B cell (primary cell): ENCODE data around the gene TMEM238. TPM values are rescaled to one million over a fixed set of nuclear protein-coding genes. Genes with fewer than 3 reads are reported as not detected.

ENCODE experiments used
- ATAC-seq: fragments of 200-7000 bp; cut with Tn5 transposase; one replicate; pipeline ENCODE4 v1.10.0; 2021; ENCODE audit warnings: low read depth, mild to moderate bottlenecking, moderate number of reproducible peaks, moderate library complexity
- CTCF ChIA-PET: fragments of 350-600 bp; sonication (Branson Sonifier 250); formaldehyde crosslinking; loops from one replicate; lab custom pipeline; 2021; ENCODE audit warnings: antibody characterized with exemption, inconsistent platforms; lab: Charles Lee
- POLR2A ChIA-PET: fragments of 350-600 bp; sonication (Branson Sonifier 250); formaldehyde crosslinking; loops from one replicate; lab custom pipeline; 2021; ENCODE audit warnings: antibody characterized with exemption; lab: Charles Lee
- DNase-seq: peaks from one replicate; pipeline ENCODE4 v3.0.0; 2013
- H2AFZ ChIP-seq: 2 replicates; pipeline ENCODE4 v1.6.1; 2012; ENCODE audit warnings: mild to moderate bottlenecking, low read depth, low read length; ENCODE audit not compliant: insufficient read depth, poor library complexity, severe bottlenecking
- H3K27ac ChIP-seq, 2 donors: 1 replicate in 1 of 2; 2 replicates in 1 of 2; pipeline ENCODE4 v1.5.1; 2012 to 2013; ENCODE audit warnings: low read length in 2 of 2, mild to moderate bottlenecking in 2 of 2, moderate library complexity in 1 of 2
- H3K27me3 ChIP-seq, 4 experiments: fragments of 200-600 bp in 1 of 4; sonication (generic) in 1 of 4; replicated peaks in 1 of 4; 1 replicate in 2 of 4; 2 replicates in 2 of 4; pipeline versions ENCODE4 v1.6.1 to v1.7.0; 2013 to 2016; ENCODE audit warnings: low read length in 3 of 4, mild to moderate bottlenecking in 2 of 4, mixed read lengths in 1 of 4, moderate library complexity in 1 of 4; ENCODE audit not compliant: insufficient read depth in 4 of 4, control insufficient read depth in 3 of 4; ENCODE audit errors: control extremely low read depth in 1 of 4
- H3K36me3 ChIP-seq, 2 experiments: replicated peaks in 1 of 2; 1 replicate in 1 of 2; 2 replicates in 1 of 2; pipeline versions ENCODE4 v1.6.1 to v1.7.1; 2013; ENCODE audit warnings: low read length in 1 of 2; ENCODE audit not compliant: insufficient read depth in 2 of 2, control insufficient read depth in 1 of 2; ENCODE audit errors: control extremely low read depth in 1 of 2, extremely low read depth in 1 of 2
- H3K4me1 ChIP-seq, 2 donors: fragments of 200-600 bp in 1 of 2; sonication (generic) in 1 of 2; 1 replicate in 1 of 2; 2 replicates in 1 of 2; pipeline versions ENCODE4 v1.5.1 to v1.6.1; 2013 to 2017; ENCODE audit warnings: low read length in 2 of 2; ENCODE audit not compliant: control insufficient read depth in 2 of 2, insufficient read depth in 2 of 2
- H3K4me2 ChIP-seq: replicated peaks from 2 replicates; pipeline ENCODE3; 2012; ENCODE audit warnings: mild to moderate bottlenecking, low read depth, low read length; ENCODE audit not compliant: poor library complexity, severe bottlenecking
- H3K4me3 ChIP-seq, 5 experiments: fragments of 200-600 bp in 1 of 5; sonication (generic) in 1 of 5; 1 replicate in 3 of 5; 2 replicates in 2 of 5; pipeline versions ENCODE4 v1.5.1 to v1.7.0; 2011 to 2016; ENCODE audit warnings: low read length in 4 of 5, mild to moderate bottlenecking in 4 of 5, low read depth in 2 of 5, control low read depth in 1 of 5, moderate library complexity in 1 of 5; ENCODE audit not compliant: insufficient read depth in 1 of 5; ENCODE audit errors: control extremely low read depth in 1 of 5, extremely low read depth in 1 of 5
- H3K79me2 ChIP-seq: fragments of 200-600 bp; sonication (generic); one replicate; pipeline ENCODE4 v1.6.0; 2016; ENCODE audit warnings: low read length; ENCODE audit not compliant: control insufficient read depth, insufficient read depth
- H3K9ac ChIP-seq: fragments of 200-600 bp; sonication (generic); 2 replicates; pipeline ENCODE4 v1.6.1; 2017; ENCODE audit warnings: mild to moderate bottlenecking, low read length, moderate library complexity
- H3K9me3 ChIP-seq, 3 donors: one replicate each; pipeline versions ENCODE4 v1.6.1 to v1.7.1; 2013; ENCODE audit warnings: low read length in 2 of 3; ENCODE audit not compliant: control insufficient read depth in 2 of 3, insufficient read depth in 1 of 3; ENCODE audit errors: control extremely low read depth in 1 of 3
- H4K20me1 ChIP-seq: 2 replicates; pipeline ENCODE4 v1.6.0; 2012; ENCODE audit warnings: mild to moderate bottlenecking, low read length; ENCODE audit not compliant: insufficient read depth, control insufficient read depth, poor library complexity, severe bottlenecking
- H3K27ac Mint-ChIP-seq: one replicate; pipeline ENCODE4 v1.8.0; 2021; ENCODE audit warnings: mixed read lengths
- H3K27me3 Mint-ChIP-seq: one replicate; pipeline ENCODE4 v1.8.0; 2021; ENCODE audit warnings: mixed read lengths
- H3K4me1 Mint-ChIP-seq: one replicate; pipeline ENCODE4 v1.8.0; 2021; ENCODE audit warnings: mixed read lengths
- H3K4me3 Mint-ChIP-seq: one replicate; pipeline ENCODE4 v1.8.0; 2021; ENCODE audit warnings: mixed read lengths
- H3K9me3 Mint-ChIP-seq: one replicate; pipeline ENCODE4 v1.8.0; 2022; ENCODE audit warnings: mixed read lengths; ENCODE audit not compliant: insufficient read depth
- WGBS: methylation state at CpG from one replicate; pipeline ENCODE4 v1.1.5; 2013; ENCODE audit warnings: missing lambda C conversion rate; ENCODE audit not compliant: insufficient coverage; 5-methylcytosine and 5-hydroxymethylcytosine counted together
- intact Hi-C: fragments of 100-400 bp; cut with micrococcal nuclease; formaldehyde crosslinking; loops from one replicate; pipeline ENCODE4 v1.10.0; 2022
- polyA minus RNA-seq: library from RNA; depleted of rRNA, polyadenylated mRNA; stranded (reverse); fragments of >200 nt; gene quantifications from 2 replicates; pipeline ENCODE4 v1.2.3, GENCODE V29; 2012
- polyA plus RNA-seq: library from polyadenylated mRNA; depleted of rRNA; stranded (reverse); fragments of >200 nt; gene quantifications from 2 replicates; pipeline ENCODE4 v1.2.3, GENCODE V29; 2012
- total RNA-seq, 2 donors: library from RNA; stranded (reverse); fragments of 120-200 nt in 1 of 2; gene quantifications; 1 replicate in 1 of 2; 2 replicates in 1 of 2; pipeline versions ENCODE4 v1.2.3 to v1.2.4, GENCODE V29; 2013 to 2022
- TF ChIP-seq, protein P1 (sequence below): fragments of 200-600 bp; IDR thresholded peaks from one replicate; pipeline ENCODE4 v1.8.0; 2022; ENCODE audit warnings: antibody characterized with exemption, mild to moderate bottlenecking

TMEM238 gene, protein sequence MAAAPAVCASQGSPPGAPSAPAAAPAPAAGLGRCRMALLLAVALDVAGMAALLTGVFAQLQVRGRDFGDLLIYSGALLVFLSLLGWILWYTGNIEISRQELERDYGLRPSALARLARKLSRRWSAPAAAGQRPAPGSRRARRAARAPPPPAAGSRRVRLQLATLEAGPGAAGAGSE
- 4.3 and 4.7 TPM in 2 replicates for total RNA-seq
- 0.98 TPM for total RNA-seq (2013)
- polyA plus RNA-seq: 0.76 and 2.7 TPM in 2 replicates
- 6.3 and 12.7 TPM in 2 replicates for polyA minus RNA-seq

DNA sequence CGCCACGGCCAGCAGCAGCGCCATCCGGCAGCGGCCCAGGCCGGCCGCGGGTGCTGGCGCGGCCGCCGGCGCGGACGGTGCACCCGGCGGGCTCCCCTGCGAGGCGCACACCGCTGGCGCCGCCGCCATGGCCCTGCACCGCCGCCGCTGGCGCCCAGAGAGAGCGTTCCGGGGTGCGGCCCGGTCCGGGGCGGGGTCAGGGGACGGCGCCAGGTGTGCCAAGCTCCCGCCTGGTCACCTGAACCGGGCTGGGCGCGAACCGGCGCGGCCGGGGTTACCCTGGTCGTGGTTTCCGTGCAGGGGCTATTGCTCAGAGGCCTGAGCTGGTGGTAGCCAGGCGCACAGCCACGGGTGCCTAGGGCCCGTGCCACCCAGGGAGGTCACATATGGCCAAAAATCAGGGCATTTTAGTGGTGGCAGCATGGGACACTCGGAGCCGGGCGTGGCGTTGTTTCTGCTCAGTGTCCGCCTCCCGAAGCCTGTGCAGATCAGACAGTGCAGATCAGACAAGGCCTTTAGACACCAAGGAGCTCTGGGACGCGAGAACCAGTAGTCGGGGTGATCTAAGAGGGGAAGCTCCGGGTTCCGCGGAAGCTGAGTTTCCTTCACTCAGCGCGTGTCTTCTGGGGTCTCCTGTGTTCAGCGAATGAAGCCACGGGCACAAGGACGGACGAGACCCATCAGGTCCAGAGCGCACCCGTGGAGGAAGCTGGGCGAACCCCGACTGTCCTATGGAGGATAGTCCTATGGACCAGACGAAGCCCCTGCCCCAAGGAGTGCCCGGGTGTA, at the start of gene TMEM238:
Gene TMEM238, minus strand, starts transcription at position 162 of the 789 bp plus-strand sequence. Its CDS starts 33 bp downstream, at position 129.
- H3K27me3 Mint-ChIP-seq: no peaks in the 10 kb centered on the region
- H2AFZ ChIP-seq: peak within 1 kb of the TSS; percentile 88

More for the DNA sequence above, at the start of gene TMEM238:
- Histone ChIP-seq H3K27me3 (no peaks in the 10 kb centered on the region), H3K4me3 (peak within 1 kb of the TSS; percentile 85 to 99 (median 97)), H3K9me3 (no peaks in the 10 kb centered on the region), H3K79me2 (peaks cover 46% of the 10 kb centered on the region), H3K27ac (peak within 1 kb of the TSS; percentile 96), H3K4me2 (peak within 1 kb of the TSS; percentile 74), H4K20me1 (peaks cover 40% of the 10 kb centered on the region), H3K36me3 (peaks cover 0 to 26% of the 10 kb centered on the region in 2 experiments), H3K4me1 (peaks cover 40 to 54% of the 10 kb centered on the region in 2 donors), H3K9ac (peak within 1 kb of the TSS; percentile 96)
- peak within 1 kb of the TSS; percentile 100 for H3K4me3 Mint-ChIP-seq
- DNase-seq (peak; percentile 79), ATAC-seq (peak; percentile 4)
- peaks cover 54% of the 10 kb centered on the region for H3K4me1 Mint-ChIP-seq
- H3K27ac Mint-ChIP-seq: peak within 1 kb of the TSS; percentile 100
- intact Hi-C loops: no loop called here
- ChIA-PET CTCF (interaction anchor here (0.6 to 3.1 kb wide), 21 partner anchors 8 to 321 kb away, joined by 3 to 39 read pairs (median 5); partner anchors contain the start of genes CCDC106, HSPBP1, KMT5C and RDH13), POLR2A (interaction anchor here (1.0 to 2.6 kb wide), 8 partner anchors 16 to 210 kb away, joined by 3 to 12 read pairs (median 5); partner anchors contain the start of genes ISOC2, KMT5C, PPP6R1 and UBE2S)
- TF ChIP-seq, protein P1, sequence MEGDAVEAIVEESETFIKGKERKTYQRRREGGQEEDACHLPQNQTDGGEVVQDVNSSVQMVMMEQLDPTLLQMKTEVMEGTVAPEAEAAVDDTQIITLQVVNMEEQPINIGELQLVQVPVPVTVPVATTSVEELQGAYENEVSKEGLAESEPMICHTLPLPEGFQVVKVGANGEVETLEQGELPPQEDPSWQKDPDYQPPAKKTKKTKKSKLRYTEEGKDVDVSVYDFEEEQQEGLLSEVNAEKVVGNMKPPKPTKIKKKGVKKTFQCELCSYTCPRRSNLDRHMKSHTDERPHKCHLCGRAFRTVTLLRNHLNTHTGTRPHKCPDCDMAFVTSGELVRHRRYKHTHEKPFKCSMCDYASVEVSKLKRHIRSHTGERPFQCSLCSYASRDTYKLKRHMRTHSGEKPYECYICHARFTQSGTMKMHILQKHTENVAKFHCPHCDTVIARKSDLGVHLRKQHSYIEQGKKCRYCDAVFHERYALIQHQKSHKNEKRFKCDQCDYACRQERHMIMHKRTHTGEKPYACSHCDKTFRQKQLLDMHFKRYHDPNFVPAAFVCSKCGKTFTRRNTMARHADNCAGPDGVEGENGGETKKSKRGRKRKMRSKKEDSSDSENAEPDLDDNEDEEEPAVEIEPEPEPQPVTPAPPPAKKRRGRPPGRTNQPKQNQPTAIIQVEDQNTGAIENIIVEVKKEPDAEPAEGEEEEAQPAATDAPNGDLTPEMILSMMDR: no peak
- no peaks in the 10 kb centered on the region for H3K9me3 Mint-ChIP-seq
- 17% methylated on average over 72 of the region's 72 CpGs for WGBS
